K562 (cell line): ENCODE measurements around the gene CCDC85B. TPM values are rescaled to one million over a fixed set of nuclear protein-coding genes. Genes with fewer than 3 reads are reported as not detected.

Source experiments
- CBX1 ChIP-seq: sonication (generic); IDR thresholded peaks from 2 replicates; pipeline ENCODE4 v1.6.1; 2016; ENCODE audit warnings: antibody characterized with exemption, low read depth, mild to moderate bottlenecking
- ETV1 ChIP-seq: fragments of 450-650 bp; conservative IDR thresholded peaks from 2 replicates; pipeline ENCODE4 v1.6.1; 2016; ENCODE audit warnings: missing genetic modification characterization, control low read depth, low read depth, missing compliant biosample characterization
- KDM4B ChIP-seq, 2 experiments: fragments of 450-650 bp in 1 of 2; sonication (generic) in 1 of 2; IDR thresholded peaks; 2 replicates each; pipeline ENCODE4 v1.6.1; 2016 to 2017; ENCODE audit warnings: borderline replicate concordance in 2 of 2, antibody characterized with exemption in 1 of 2, low read depth in 1 of 2, mild to moderate bottlenecking in 1 of 2
- KDM5B ChIP-seq: fragments of 200-600 bp; sonication (generic); IDR thresholded peaks from 2 replicates; pipeline ENCODE4 v1.6.1; 2012; ENCODE audit warnings: low read depth, mild to moderate bottlenecking, moderate library complexity, low read length, control low read depth, inconsistent platforms; ENCODE audit not compliant: insufficient replicate concordance
- MAZ ChIP-seq, 2 experiments: fragments of 450-650 bp in 1 of 2; sonication (generic) in 1 of 2; formaldehyde crosslinking; IDR thresholded peaks in 1 of 2; conservative IDR thresholded peaks in 1 of 2; 2 replicates each; pipeline versions ENCODE4 v1.4.0 to v1.5.0; 2020; ENCODE audit warnings: mild to moderate bottlenecking in 1 of 2, missing genetic modification reagents in 1 of 2
- MXD1 ChIP-seq: fragments of 250-450 bp; sonication (Bioruptor Pico); IDR thresholded peaks from 2 replicates; pipeline ENCODE4 v1.8.0; 2021; ENCODE audit warnings: borderline replicate concordance, mild to moderate bottlenecking, moderate library complexity; ENCODE audit not compliant: poor library complexity, severe bottlenecking
- NCOA4 ChIP-seq: fragments of 450-650 bp; IDR thresholded peaks from 2 replicates; pipeline ENCODE4 v1.6.1; 2018; ENCODE audit warnings: mild to moderate bottlenecking; ENCODE audit not compliant: partially characterized antibody
- NR2F6 ChIP-seq: fragments of 450-650 bp; formaldehyde crosslinking; IDR thresholded peaks from 2 replicates; pipeline ENCODE4 v1.4.0; 2020; ENCODE audit warnings: mild to moderate bottlenecking
- PML ChIP-seq: IDR thresholded peaks from 2 replicates; pipeline ENCODE4 v1.6.1; 2012; ENCODE audit warnings: low read length, inconsistent platforms
- POLR2AphosphoS5 ChIP-seq: IDR thresholded peaks from 2 replicates; pipeline ENCODE4 v1.6.1; 2011; ENCODE audit warnings: mild to moderate bottlenecking, low read depth, low read length, moderate library complexity; ENCODE audit not compliant: control insufficient read depth, insufficient read depth
- PYGO2 ChIP-seq: fragments of 450-650 bp; IDR thresholded peaks from 2 replicates; pipeline ENCODE4 v1.6.1; 2016; ENCODE audit warnings: mild to moderate bottlenecking, missing genetic modification characterization, moderate library complexity, missing compliant biosample characterization
- SP1 ChIP-seq: sonication (generic); formaldehyde crosslinking; IDR thresholded peaks from 2 replicates; pipeline ENCODE4 v1.8.1; 2022; ENCODE audit warnings: mild to moderate bottlenecking, missing genetic modification reagents
- SP2 ChIP-seq: IDR thresholded peaks from 2 replicates; pipeline ENCODE4 v1.6.1; 2011; ENCODE audit warnings: mild to moderate bottlenecking, low read depth, low read length, moderate library complexity; ENCODE audit not compliant: poor library complexity, severe bottlenecking; ENCODE audit errors: extremely low read depth
- TAF9B ChIP-seq: fragments of 450-650 bp; IDR thresholded peaks from 2 replicates; pipeline ENCODE4 v1.6.1; 2018; ENCODE audit warnings: mild to moderate bottlenecking; ENCODE audit not compliant: partially characterized antibody
- ZBTB12 ChIP-seq: fragments of 250-450 bp; sonication (Bioruptor Pico); IDR thresholded peaks from 2 replicates; pipeline ENCODE4 v1.4.0; 2020
- ZFP1 ChIP-seq: fragments of 450-650 bp; formaldehyde crosslinking; IDR thresholded peaks from 2 replicates; pipeline ENCODE4 v1.4.0; 2020; ENCODE audit warnings: mild to moderate bottlenecking, mixed read lengths
- ZNF584 ChIP-seq: fragments of 200-800 bp; sonication (Bioruptor generic); IDR thresholded peaks from 2 replicates; pipeline ENCODE4 v1.6.1; 2016; ENCODE audit warnings: low read depth, mild to moderate bottlenecking, missing genetic modification characterization, missing compliant biosample characterization
- ZNF609 ChIP-seq: sonication (generic); formaldehyde crosslinking; IDR thresholded peaks from 2 replicates; pipeline ENCODE4 v1.8.1; 2023; ENCODE audit warnings: missing genetic modification reagents, mild to moderate bottlenecking, borderline replicate concordance
- ZNF644 ChIP-seq: fragments of 200-800 bp; sonication (Bioruptor generic); IDR thresholded peaks from 2 replicates; pipeline ENCODE4 v1.6.1; 2016; ENCODE audit warnings: low read depth, missing genetic modification characterization, missing compliant biosample characterization
- ZNF778 ChIP-seq: fragments of 450-650 bp; formaldehyde crosslinking; IDR thresholded peaks from 2 replicates; pipeline ENCODE4 v1.4.0; 2020; ENCODE audit warnings: mild to moderate bottlenecking, moderate library complexity
- ZNF780A ChIP-seq: fragments of 250-450 bp; sonication (Bioruptor Pico); IDR thresholded peaks from 2 replicates; pipeline ENCODE4 v1.5.0; 2021; ENCODE audit warnings: mild to moderate bottlenecking
- polyA plus RNA-seq, 8 experiments: library from polyadenylated mRNA; depleted of rRNA in 4 of 8; stranded (reverse) in 5 of 8; unstranded in 3 of 8; fragments of >200 nt; fragmentation: Nextera tagmentation in 2 of 8; fragmentation: Illumina TruSeq in 1 of 8; extraction: Ambion mirVana in 2 of 8; extraction: Trizol in 1 of 8; gene quantifications; 2 replicates each; pipeline versions ENCODE4 v1.2.1 to v1.2.3, GENCODE V29; 2011 to 2014; ENCODE audit warnings: inconsistent platforms in 1 of 8, missing spikeins in 1 of 8
- total RNA-seq, 7 experiments: library from RNA; depleted of rRNA in 6 of 7; stranded (reverse); fragments of >200 nt in 6 of 7; fragmentation: Illumina TruSeq in 2 of 7; extraction: Trizol in 2 of 7; gene quantifications; 2 replicates each; pipeline versions ENCODE4 v1.2.1 to v1.2.3, GENCODE V29; 2011 to 2021; ENCODE audit warnings: low replicate concordance in 1 of 7

The CCDC85B gene
- total and polyA plus RNA-seq, 9 of the 15 experiments (the other 6 are each of a cell fraction or from before 2014, with no cell fraction given): 0.14 to 138 (median 6.2) TPM

GRCh38 chr11:65859095-65859811 is 31.2 kb upstream of the CCDC85B start (continued):
- TF ChIP-seq PYGO2 (tag) (no peak), ZNF778 (CRISPR knock-in tag) (no peak), ZFP1 (CRISPR knock-in tag) (no peak), MAZ (CRISPR knock-in tag; conservative IDR thresholded peaks at IDR 0.05 in 1 of 2, IDR thresholded peaks at IDR 0.05 in 1 of 2) (peak; percentile 55 to 89; a peak in 3 of 4 replicates), CBX1 (no peak), POLR2AphosphoS5 (peak; percentile 96), SP1 (CRISPR knock-in tag) (no peak), ZNF609 (no peak), ZNF644 (peak; percentile 97), KDM5B (peak; percentile 62), TAF9B (peak; percentile 68), ETV1 (tag) (peak; percentile 91), SP2 (no peak), PML (peak; percentile 82), KDM4B (IDR thresholded peaks at IDR 0.05; ENCODE audit: borderline replicate concordance in 2 of 2, low read depth in 1 of 2) (0 out of 4 replicates have a peak, but pooled peaks of 1 of the 2 experiments have one; percentile 27), ZNF780A (CRISPR knock-in tag) (no peak), ZNF584 (CRISPR knock-in tag) (peak; percentile 92), ZBTB12 (CRISPR knock-in tag) (no peak), NR2F6 (no peak), MXD1 (no peak), NCOA4 (no peak)
